T-cell (primary cell): ENCODE measurements around the gene CCDC127. TPM values are rescaled to one million over a fixed set of nuclear protein-coding genes. Genes with fewer than 3 reads are reported as not detected.

Experiments used
- ATAC-seq, 4 experiments: fragments of 200-7000 bp in 3 of 4; fragments of 150-1000 bp in 1 of 4; cut with Tn5 transposase; replicated peaks in 1 of 4; 1 replicate in 3 of 4; 2 replicates in 1 of 4; pipeline ENCODE4 v1.10.0; 2021; ENCODE audit warnings: moderate library complexity in 3 of 4, mild to moderate bottlenecking in 2 of 4, moderate number of reproducible peaks in 1 of 4
- CTCF ChIA-PET, 2 donors: fragments of 300-600 bp; sonication (Branson Sonifier 250); formaldehyde crosslinking; loops; one replicate each; lab custom pipeline; 2022; ENCODE audit warnings: antibody characterized with exemption in 2 of 2; lab: Charles Lee
- POLR2A ChIA-PET, 2 donors: fragments of 300-600 bp; sonication (Branson Sonifier 250); formaldehyde crosslinking; loops; one replicate each; lab custom pipeline; 2022; ENCODE audit warnings: antibody characterized with exemption in 2 of 2; lab: Charles Lee
- DNase-seq, 35 experiments: peaks; one replicate each; pipeline versions ENCODE4 v3.0.0 to v3.0.0-alpha.2; 2013 to 2023
- H3K27ac ChIP-seq: one replicate; pipeline ENCODE4 v1.5.1; 2013; ENCODE audit warnings: low read length
- H3K27me3 ChIP-seq, 2 experiments: replicated peaks in 1 of 2; 1 replicate in 1 of 2; 2 replicates in 1 of 2; pipeline versions ENCODE4 v1.6.1 to v1.7.0; 2013; ENCODE audit warnings: low read length in 1 of 2, mixed read lengths in 1 of 2; ENCODE audit not compliant: control insufficient read depth in 2 of 2, insufficient read depth in 2 of 2; ENCODE audit errors: extremely low read depth in 1 of 2
- H3K36me3 ChIP-seq, 2 donors: 1 replicate in 1 of 2; 2 replicates in 1 of 2; pipeline versions ENCODE4 v1.6.1 to v1.7.0; 2013; ENCODE audit warnings: low read length in 1 of 2; ENCODE audit not compliant: control insufficient read depth in 2 of 2, insufficient read depth in 1 of 2; ENCODE audit errors: extremely low read depth in 1 of 2
- H3K4me1 ChIP-seq, 2 experiments: 1 replicate in 1 of 2; 2 replicates in 1 of 2; pipeline versions ENCODE4 v1.6.1 to v1.7.0; 2013; ENCODE audit warnings: low read length in 2 of 2, mixed read lengths in 1 of 2; ENCODE audit not compliant: insufficient read depth in 2 of 2, control insufficient read depth in 1 of 2; ENCODE audit errors: extremely low read depth in 1 of 2
- H3K4me3 ChIP-seq, 2 donors: 1 replicate in 1 of 2; 2 replicates in 1 of 2; pipeline versions ENCODE4 v1.5.1 to v1.7.0; 2013; ENCODE audit warnings: mild to moderate bottlenecking in 2 of 2, low read length in 1 of 2, moderate library complexity in 1 of 2; ENCODE audit not compliant: control insufficient read depth in 1 of 2; ENCODE audit errors: extremely low read depth in 1 of 2
- H3K9me3 ChIP-seq: 2 replicates; pipeline ENCODE4 v1.7.0; 2013
- H3K27ac Mint-ChIP-seq, 2 donors: one replicate each; pipeline ENCODE4 v1.8.0; 2020 to 2021; ENCODE audit warnings: mild to moderate bottlenecking in 2 of 2, mixed read lengths in 2 of 2
- H3K27me3 Mint-ChIP-seq, 2 donors: one replicate each; pipeline ENCODE4 v1.8.0; 2021 to 2022; ENCODE audit warnings: mixed read lengths in 2 of 2
- H3K36me3 Mint-ChIP-seq: one replicate; pipeline ENCODE4 v1.8.0; 2021; ENCODE audit warnings: mixed read lengths
- H3K4me1 Mint-ChIP-seq, 3 donors: one replicate each; pipeline ENCODE4 v1.8.0; 2020 to 2022; ENCODE audit warnings: mixed read lengths in 3 of 3, mild to moderate bottlenecking in 1 of 3
- H3K4me3 Mint-ChIP-seq, 3 donors: one replicate each; pipeline ENCODE4 v1.8.0; 2020 to 2022; ENCODE audit warnings: mild to moderate bottlenecking in 3 of 3, mixed read lengths in 3 of 3, moderate library complexity in 3 of 3
- H3K9me3 Mint-ChIP-seq, 3 donors: one replicate each; pipeline ENCODE4 v1.8.0; 2020 to 2022; ENCODE audit warnings: mixed read lengths in 3 of 3
- WGBS: methylation state at CpG from one replicate; pipeline ENCODE4 v1.1.5; 2013; ENCODE audit warnings: missing lambda C conversion rate; ENCODE audit not compliant: insufficient coverage; 5-methylcytosine and 5-hydroxymethylcytosine counted together
- total RNA-seq, 35 experiments: library from RNA in 6 of 35; stranded (reverse) in 6 of 35; fragments of 120-200 nt in 1 of 35; gene quantifications; one replicate each; pipeline versions ENCODE4 v1.2.1 to v1.2.4 and lab custom pipeline; 2013 to 2026

The CCDC127 gene
- total RNA-seq, 5 donors from 2014 or later (not counting 1 experiment from before 2014, with no cell fraction given), result 2.5 to 9.8 (median 6.3) TPM

- Histone ChIP-seq H3K36me3 (no peaks in the 10 kb centered on the region), H3K4me3 (no peak overlapping the region), H3K27me3 (peaks cover 0 to 62% of the 10 kb centered on the region in 2 experiments), H3K9me3 (no peaks in the 10 kb centered on the region), H3K4me1 (peaks cover 0 to 19% of the 10 kb centered on the region in 2 experiments), H3K27ac (no peak overlapping the region)
- CTCF ChIA-PET, result no interaction called here
- Mint-ChIP-seq H3K27me3 (peaks cover 0 to 12% of the 10 kb centered on the region in 2 donors), H3K27ac (no peak overlapping the region), H3K4me3 (no peak overlapping the region), H3K9me3 (no peaks in the 10 kb centered on the region), H3K4me1 (peaks cover 5 to 9% (median 6%) of the 10 kb centered on the region in 3 donors), H3K36me3 (no peaks in the 10 kb centered on the region)
- DNase-seq, result no peak
- ATAC-seq, result no peak
- 60% methylated on average over 2 of the region's 11 CpGs for WGBS
- POLR2A ChIA-PET, result no interaction called here
Measured at GRCh38 chr5:189976-190365, 28.0 kb downstream of the CCDC127 start.

GRCh38 chr5:189486-189885, 28.5 kb downstream of the CCDC127 start:
- CTCF ChIA-PET, result no interaction called here
- Histone ChIP-seq H3K4me1 (peaks cover 0 to 19% of the 10 kb centered on the region in 2 experiments), H3K36me3 (no peaks in the 10 kb centered on the region), H3K27me3 (peaks cover 0 to 62% of the 10 kb centered on the region in 2 experiments), H3K27ac (no peak overlapping the region), H3K9me3 (no peaks in the 10 kb centered on the region), H3K4me3 (no peak overlapping the region)
- Mint-ChIP-seq H3K4me1 (peaks cover 5 to 9% (median 6%) of the 10 kb centered on the region in 3 donors), H3K4me3 (no peak overlapping the region), H3K9me3 (no peaks in the 10 kb centered on the region), H3K27ac (no peak overlapping the region), H3K36me3 (no peaks in the 10 kb centered on the region), H3K27me3 (peaks cover 0 to 15% of the 10 kb centered on the region in 2 donors)
- no peak for ATAC-seq
- POLR2A ChIA-PET, result no interaction called here
- DNase-seq, result no peak
- WGBS, result 100% methylated on average over 1 of the region's 10 CpGs

- peaks cover 5 to 9% (median 6%) of the 10 kb centered on the region in 3 donors for H3K4me1 Mint-ChIP-seq
- ATAC-seq, result peak; percentile 92 to 95 (median 94)
- Histone ChIP-seq H3K9me3 (no peaks in the 10 kb centered on the region), H3K36me3 (no peaks in the 10 kb centered on the region), H3K27ac (no peak overlapping the region), H3K4me3 (no peak overlapping the region), H3K4me1 (peaks cover 0 to 19% of the 10 kb centered on the region in 2 experiments), H3K27me3 (peaks cover 0 to 62% of the 10 kb centered on the region in 2 experiments)
- no peaks in the 10 kb centered on the region for H3K36me3 Mint-ChIP-seq
- H3K27ac Mint-ChIP-seq, result no peak overlapping the region
- CTCF ChIA-PET, result interaction anchor here in 1 of 2 donors (1.3 to 1.5 kb wide), 2 partner anchors 29 to 31 kb away, joined by 4 to 9 read pairs; partner anchors contain the start of genes CCDC127 and SDHA
- peak overlapping the region in 1 of 3 donors; percentile 43 for H3K4me3 Mint-ChIP-seq
- DNase-seq, result peak; percentile 68 to 91 (median 83)
- POLR2A ChIA-PET, result interaction anchor here in 1 of 2 donors (0.6 to 0.9 kb wide), 2 partner anchors 29 to 704 kb away, joined by 3 read pairs; partner anchors contain the start of genes BRD9, CCDC127, SDHA and TRIP13
- no peaks in the 10 kb centered on the region for H3K9me3 Mint-ChIP-seq
- H3K27me3 Mint-ChIP-seq, result peaks cover 0 to 15% of the 10 kb centered on the region in 2 donors
- WGBS, result 42% methylated on average over 37 of the region's 37 CpGs
Measured at GRCh38 chr5:188488-189481, 29.2 kb downstream of the CCDC127 start.

GRCh38 chr5:187617-188451, 30.1 kb downstream of the CCDC127 start:
- Histone ChIP-seq H3K9me3 (no peaks in the 10 kb centered on the region), H3K4me1 (peaks cover 0 to 19% of the 10 kb centered on the region in 2 experiments), H3K36me3 (no peaks in the 10 kb centered on the region), H3K27me3 (peaks cover 0 to 53% of the 10 kb centered on the region in 2 experiments), H3K4me3 (no peak overlapping the region), H3K27ac (no peak overlapping the region)
- Mint-ChIP-seq H3K36me3 (no peaks in the 10 kb centered on the region), H3K27ac (no peak overlapping the region), H3K4me1 (peaks cover 5 to 9% (median 6%) of the 10 kb centered on the region in 3 donors), H3K27me3 (peaks cover 0 to 18% of the 10 kb centered on the region in 2 donors), H3K4me3 (no peak overlapping the region), H3K9me3 (no peaks in the 10 kb centered on the region)
- ChIA-PET POLR2A (interaction anchor here in 1 of 2 donors (0.6 to 0.9 kb wide), 2 partner anchors 30 to 705 kb away, joined by 3 read pairs; partner anchors contain the start of genes BRD9, CCDC127, SDHA and TRIP13), CTCF (interaction anchor here in 1 of 2 donors (1.3 to 1.5 kb wide), 2 partner anchors 30 to 32 kb away, joined by 4 to 9 read pairs; partner anchors contain the start of genes CCDC127 and SDHA)
- DNase-seq (no peak), ATAC-seq (no peak)
- 71% methylated on average over 20 of the region's 21 CpGs for WGBS

GRCh38 chr5:187042-187431, 30.9 kb downstream of the CCDC127 start:
- CTCF ChIA-PET, result no interaction called here

More at GRCh38 chr5:187042-187431, 30.9 kb downstream of the CCDC127 start:
- 74% methylated on average over 7 of the region's 13 CpGs for WGBS
- H3K36me3 Mint-ChIP-seq, result no peaks in the 10 kb centered on the region
- no peak overlapping the region for H3K4me3 ChIP-seq
- peaks cover 5 to 9% (median 6%) of the 10 kb centered on the region in 3 donors for H3K4me1 Mint-ChIP-seq
- POLR2A ChIA-PET, result no interaction called here
- no peaks in the 10 kb centered on the region for H3K9me3 Mint-ChIP-seq
- peaks cover 0 to 47% of the 10 kb centered on the region in 2 experiments for H3K27me3 ChIP-seq
- DNase-seq (no peak), ATAC-seq (no peak)
- peaks cover 0 to 19% of the 10 kb centered on the region in 2 experiments for H3K4me1 ChIP-seq
- no peaks in the 10 kb centered on the region for H3K36me3 ChIP-seq
- peaks cover 3 to 15% of the 10 kb centered on the region in 2 donors for H3K27me3 Mint-ChIP-seq
- H3K9me3 ChIP-seq, result no peaks in the 10 kb centered on the region
- no peak overlapping the region for H3K27ac ChIP-seq
- no peak overlapping the region for H3K4me3 Mint-ChIP-seq
- H3K27ac Mint-ChIP-seq, result no peak overlapping the region
